ENCODE data around the gene GJD2. TPM values are rescaled to one million over a fixed set of nuclear protein-coding genes. Genes with fewer than 3 reads are reported as not detected.

GJD2 gene
- total and polyA plus RNA-seq, 12 donors = 0.33 to 9.1 (median 2.0) TPM; not detected in 4

DNA sequence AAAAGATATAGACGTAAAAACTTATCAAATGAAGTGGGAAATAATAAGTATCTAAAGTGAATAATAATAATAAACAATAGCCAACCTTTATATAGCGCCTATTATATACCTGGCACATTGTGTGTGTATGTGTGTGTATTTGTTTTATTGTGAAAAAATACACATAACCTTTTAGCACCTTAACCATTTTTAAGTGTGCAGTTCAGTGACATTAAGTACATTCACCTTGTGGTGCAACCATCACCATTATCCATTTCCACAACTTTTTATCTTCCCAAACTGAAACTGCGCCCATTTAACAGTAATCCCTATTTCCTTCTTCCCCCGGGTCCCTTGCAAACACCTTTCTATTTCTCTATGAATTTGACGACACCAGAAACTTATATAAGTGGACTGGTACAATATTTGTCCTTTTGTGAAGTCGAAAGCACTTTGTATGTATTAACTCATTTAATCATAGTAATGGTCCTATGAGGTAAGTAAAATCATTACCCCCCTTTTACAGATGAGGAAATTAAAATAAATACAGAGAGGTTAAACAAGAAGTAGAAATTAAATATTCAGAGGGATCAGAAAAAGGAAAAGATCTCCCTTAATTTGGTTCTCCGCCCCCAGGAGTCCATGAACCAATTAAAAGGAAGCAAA, 33.5 kb downstream of the GJD2 start:
- no peaks in the 10 kb centered on the region for H3K9me3 ChIP-seq (replicated peaks in 1 of 3)
- no peak for DNase-seq
- intact Hi-C loops (cut with DNase I) = loop anchor here in 1 of 2 donors (10.0 kb wide), 1 partner anchor 124 kb away; no protein-coding TSS in a partner anchor
- no peaks in the 10 kb centered on the region for H3K27me3 ChIP-seq
- H3K27ac ChIP-seq = peak overlapping the region in 1 of 5 donors; percentile 46
- TF ChIP-seq, protein P1, sequence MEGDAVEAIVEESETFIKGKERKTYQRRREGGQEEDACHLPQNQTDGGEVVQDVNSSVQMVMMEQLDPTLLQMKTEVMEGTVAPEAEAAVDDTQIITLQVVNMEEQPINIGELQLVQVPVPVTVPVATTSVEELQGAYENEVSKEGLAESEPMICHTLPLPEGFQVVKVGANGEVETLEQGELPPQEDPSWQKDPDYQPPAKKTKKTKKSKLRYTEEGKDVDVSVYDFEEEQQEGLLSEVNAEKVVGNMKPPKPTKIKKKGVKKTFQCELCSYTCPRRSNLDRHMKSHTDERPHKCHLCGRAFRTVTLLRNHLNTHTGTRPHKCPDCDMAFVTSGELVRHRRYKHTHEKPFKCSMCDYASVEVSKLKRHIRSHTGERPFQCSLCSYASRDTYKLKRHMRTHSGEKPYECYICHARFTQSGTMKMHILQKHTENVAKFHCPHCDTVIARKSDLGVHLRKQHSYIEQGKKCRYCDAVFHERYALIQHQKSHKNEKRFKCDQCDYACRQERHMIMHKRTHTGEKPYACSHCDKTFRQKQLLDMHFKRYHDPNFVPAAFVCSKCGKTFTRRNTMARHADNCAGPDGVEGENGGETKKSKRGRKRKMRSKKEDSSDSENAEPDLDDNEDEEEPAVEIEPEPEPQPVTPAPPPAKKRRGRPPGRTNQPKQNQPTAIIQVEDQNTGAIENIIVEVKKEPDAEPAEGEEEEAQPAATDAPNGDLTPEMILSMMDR (IDR thresholded peaks at IDR 0.05) = no peak
- no peak for TF ChIP-seq POLR2A (IDR thresholded peaks at IDR 0.05)
- H3K36me3 ChIP-seq (replicated peaks in 1 of 2) = no peaks in the 10 kb centered on the region
- no peak overlapping the region for H3K4me3 ChIP-seq
- H3K4me1 ChIP-seq (replicated peaks in 1 of 2) = peaks cover 0 to 11% of the 10 kb centered on the region in 2 donors
- 70 to 79% (median 76%) methylated on average over 7 of the region's 7 CpGs for WGBS, 4 donors

DNA sequence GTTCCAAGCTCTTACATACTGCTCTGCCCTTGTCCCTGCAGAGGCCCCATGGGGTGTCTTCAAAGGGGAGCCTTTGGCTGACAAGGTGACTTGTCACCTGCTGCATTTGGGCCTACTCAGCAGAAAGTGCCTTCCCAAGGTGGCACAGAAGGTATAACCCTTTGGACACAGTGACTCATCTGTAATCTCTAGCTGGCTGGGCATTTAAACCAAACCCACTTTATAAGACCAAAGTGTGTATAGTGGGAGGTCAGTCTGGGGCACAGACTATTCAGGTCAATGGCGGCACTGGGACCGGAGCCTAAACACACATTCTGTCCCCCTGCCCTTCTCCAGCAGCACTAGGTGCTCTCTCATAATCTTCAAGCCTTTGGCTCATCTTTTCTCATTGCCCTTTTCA, 35.1 kb downstream of the GJD2 start:
- WGBS, 4 donors = 40 to 100% (median 85%) methylated on average over 2 of the region's 2 CpGs
- Histone ChIP-seq H3K36me3 (replicated peaks in 1 of 2) (no peaks in the 10 kb centered on the region), H3K27ac (no peak overlapping the region), H3K4me1 (replicated peaks in 1 of 2) (peaks cover 0 to 11% of the 10 kb centered on the region in 2 donors), H3K4me3 (no peak overlapping the region), H3K9me3 (replicated peaks in 1 of 3) (no peaks in the 10 kb centered on the region), H3K27me3 (no peaks in the 10 kb centered on the region)
- no peak for TF ChIP-seq POLR2A (IDR thresholded peaks at IDR 0.05)
- TF ChIP-seq, protein P1 (IDR thresholded peaks at IDR 0.05) = no peak
- no peak for DNase-seq
- intact Hi-C loops (cut with DNase I) = loop anchor here in 1 of 2 donors (10.0 kb wide), 1 partner anchor 125 kb away; no protein-coding TSS in a partner anchor

DNA sequence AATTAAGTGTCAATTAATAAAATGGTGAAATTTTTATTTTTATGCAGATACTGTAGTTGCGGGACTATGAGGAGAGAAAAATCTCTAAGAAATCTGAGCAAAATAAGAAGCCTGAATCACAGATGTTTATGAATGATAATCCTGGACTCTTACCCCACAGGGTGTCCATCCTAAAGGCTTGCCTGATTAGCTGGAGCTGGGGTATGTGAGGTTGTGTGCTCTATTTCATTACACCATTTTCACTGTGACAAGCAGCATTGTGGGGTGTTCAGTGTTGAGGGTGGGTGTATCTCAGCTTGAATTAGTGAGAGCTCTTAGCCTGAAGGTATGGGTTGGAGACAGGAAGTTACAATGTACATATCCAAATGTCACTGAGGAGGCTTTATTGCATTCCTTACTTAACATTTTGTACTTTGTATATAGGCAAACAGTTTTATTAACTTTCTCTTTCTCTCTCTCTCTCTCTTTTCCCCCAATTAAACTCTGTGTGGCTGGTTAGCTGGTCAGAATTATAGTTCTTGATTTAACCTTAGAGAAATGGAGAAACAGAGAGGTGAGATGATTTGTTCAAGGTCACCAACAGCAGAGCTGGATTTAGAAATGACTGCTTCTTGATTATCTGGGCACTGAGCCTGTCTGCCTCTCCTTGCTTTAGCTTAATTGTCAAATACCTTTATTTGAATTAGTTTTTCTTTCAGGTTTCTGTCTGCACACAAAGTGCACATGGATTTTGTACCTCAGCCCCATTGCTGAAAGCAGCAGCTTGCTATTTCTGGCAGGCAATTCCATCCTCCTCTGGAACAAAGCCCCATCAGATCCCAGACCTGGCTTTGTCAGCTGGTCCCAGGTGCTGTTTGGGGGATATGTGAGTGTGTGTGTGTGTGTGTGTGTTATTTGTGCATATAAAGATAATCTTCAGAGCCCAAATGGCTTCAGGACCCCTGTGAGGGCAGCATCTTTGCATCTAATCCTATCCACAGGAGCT, 35.8 kb downstream of the GJD2 start:
- TF ChIP-seq, protein P1 (IDR thresholded peaks at IDR 0.05) = no peak
- no peak for TF ChIP-seq POLR2A (IDR thresholded peaks at IDR 0.05)
- H3K4me1 ChIP-seq (replicated peaks in 1 of 2) = peaks cover 0 to 11% of the 10 kb centered on the region in 2 donors
- H3K36me3 ChIP-seq (replicated peaks in 1 of 2) = no peaks in the 10 kb centered on the region
- WGBS, 4 donors = 86 to 94% (median 91%) methylated on average over 1 of the region's 1 CpG
- no peaks in the 10 kb centered on the region for H3K9me3 ChIP-seq (replicated peaks in 1 of 3)
- H3K27ac ChIP-seq = no peak overlapping the region
- no peak for DNase-seq
- H3K4me3 ChIP-seq = no peak overlapping the region
- intact Hi-C loops (cut with DNase I) = no loop called here
- H3K27me3 ChIP-seq = no peaks in the 10 kb centered on the region

DNA sequence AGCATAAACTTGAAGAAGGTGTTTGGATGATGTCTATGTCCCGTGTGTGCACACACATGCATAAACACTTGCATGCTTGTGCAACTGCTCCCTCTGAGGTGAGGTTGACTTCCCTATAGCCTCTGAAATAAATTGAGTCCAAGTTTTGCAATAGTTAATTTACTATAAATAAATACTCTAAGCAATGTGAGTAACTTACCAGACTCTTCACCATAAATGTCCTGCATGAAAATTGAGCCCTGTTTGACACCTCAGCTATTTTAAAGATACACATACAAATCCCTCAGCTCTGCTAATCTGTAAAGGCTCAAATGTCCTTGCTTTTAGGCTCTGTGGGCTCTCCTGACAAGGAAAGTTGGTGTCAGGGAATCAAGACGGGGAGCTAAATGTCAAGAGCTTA, 37.1 kb downstream of the GJD2 start:
- TF ChIP-seq POLR2A (IDR thresholded peaks at IDR 0.05) = no peak
- TF ChIP-seq, protein P1 (IDR thresholded peaks at IDR 0.05) = no peak
- intact Hi-C loops (cut with DNase I) = no loop called here
- Histone ChIP-seq H3K4me1 (replicated peaks in 1 of 2) (peaks cover 0 to 9% of the 10 kb centered on the region in 2 donors), H3K4me3 (no peak overlapping the region), H3K27me3 (no peaks in the 10 kb centered on the region), H3K27ac (peak overlapping the region in 1 of 5 donors; percentile 14), H3K9me3 (replicated peaks in 1 of 3) (no peaks in the 10 kb centered on the region), H3K36me3 (replicated peaks in 1 of 2) (no peaks in the 10 kb centered on the region)
- no peak for DNase-seq
- 44 to 77% (median 59%) methylated on average over 2 of the region's 2 CpGs for WGBS, 4 donors

Data from adrenal gland (tissue), 12 donors.